Activated CD4-positive, alpha-beta T cell treated with anti-CD3 and anti-CD28 coated beads, Interleukin-2, amount 50 U/mL, for 24 hours (primary cell): ENCODE results near the gene LILRA1.
"Not testable (repeated sequence)": the region's sequence is repeated elsewhere in the genome, so short reads cannot be mapped to it uniquely, and the experiment has no call there.

Experiments
- DNase-seq, 2 donors: peaks; one replicate each; pipeline ENCODE4 v3.0.0-alpha.2; 2020; ENCODE audit warnings: low read depth in 1 of 2, low spot score in 1 of 2

The LILRA1 gene

DNA sequence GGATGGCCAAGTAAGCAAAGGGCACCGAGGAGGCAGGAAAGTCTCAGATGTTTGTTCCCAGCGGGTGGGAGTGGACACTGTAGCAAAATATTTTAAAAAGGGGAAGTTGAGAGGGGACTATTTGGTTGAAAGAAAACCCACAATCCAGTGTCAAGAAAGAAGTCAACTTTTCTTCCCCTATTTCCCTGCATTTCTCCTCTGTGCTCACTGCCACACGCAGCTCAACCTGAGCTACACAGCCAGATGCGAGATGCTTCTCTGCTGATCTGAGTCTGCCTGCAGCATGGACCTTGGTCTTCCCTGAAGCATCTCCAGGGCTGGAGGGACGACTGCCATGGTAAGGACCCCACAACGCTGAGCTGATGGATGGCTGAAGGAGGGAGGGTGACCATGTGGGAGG lies at the start of gene LILRA1:
TSS of gene LILRA1 (plus strand) at position 188 of the 400 bp plus-strand sequence. CDS start 613 bp downstream, outside the sequence.
- DNase-seq = not testable (repeated sequence)

DNA sequence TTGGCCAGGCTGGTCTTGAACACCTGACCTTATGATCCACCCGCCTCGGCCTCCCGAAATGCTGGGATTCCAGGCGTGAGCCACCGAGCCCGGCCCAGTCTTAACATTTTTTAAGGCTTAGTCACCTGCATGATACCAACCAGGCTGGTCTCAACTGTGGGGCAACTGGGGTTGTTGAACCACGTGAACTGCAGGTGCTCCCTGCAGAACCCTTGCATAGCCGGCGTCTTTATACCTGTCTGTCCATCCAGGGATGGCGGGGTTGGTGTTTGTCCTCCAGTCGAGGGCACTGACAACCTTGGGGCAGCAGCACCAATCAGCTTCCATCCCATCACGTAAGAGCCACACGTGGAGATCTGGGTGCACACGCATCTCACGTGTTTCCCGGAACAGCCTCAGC lies 44.6 kb upstream of the LILRA1 start:
- no peak for DNase-seq

- no peak for DNase-seq
Measured at GRCh38 chr19:54549224-54549623, 44.2 kb upstream of the LILRA1 start.

DNA sequence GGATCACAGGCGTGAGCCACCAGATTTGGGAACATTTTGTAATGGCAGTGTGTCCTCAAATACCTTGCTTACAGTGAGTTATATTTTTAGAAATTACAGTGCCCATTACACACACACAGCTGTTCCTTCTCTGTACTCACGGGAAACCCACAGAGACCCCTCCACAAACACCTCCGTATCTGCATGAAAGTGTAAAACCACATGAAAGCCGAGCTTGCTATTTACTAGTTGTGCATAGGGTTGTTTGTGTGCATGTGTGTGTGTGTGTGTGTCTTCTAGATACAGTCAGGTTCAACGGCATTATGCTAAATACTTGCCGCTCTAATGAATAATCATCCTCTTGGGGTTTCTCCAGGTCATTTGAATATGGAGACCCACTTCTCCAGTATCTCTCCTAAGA lies 42.1 kb upstream of the LILRA1 start:
- peak in 1 of 2 donors; percentile 4 for DNase-seq

DNA sequence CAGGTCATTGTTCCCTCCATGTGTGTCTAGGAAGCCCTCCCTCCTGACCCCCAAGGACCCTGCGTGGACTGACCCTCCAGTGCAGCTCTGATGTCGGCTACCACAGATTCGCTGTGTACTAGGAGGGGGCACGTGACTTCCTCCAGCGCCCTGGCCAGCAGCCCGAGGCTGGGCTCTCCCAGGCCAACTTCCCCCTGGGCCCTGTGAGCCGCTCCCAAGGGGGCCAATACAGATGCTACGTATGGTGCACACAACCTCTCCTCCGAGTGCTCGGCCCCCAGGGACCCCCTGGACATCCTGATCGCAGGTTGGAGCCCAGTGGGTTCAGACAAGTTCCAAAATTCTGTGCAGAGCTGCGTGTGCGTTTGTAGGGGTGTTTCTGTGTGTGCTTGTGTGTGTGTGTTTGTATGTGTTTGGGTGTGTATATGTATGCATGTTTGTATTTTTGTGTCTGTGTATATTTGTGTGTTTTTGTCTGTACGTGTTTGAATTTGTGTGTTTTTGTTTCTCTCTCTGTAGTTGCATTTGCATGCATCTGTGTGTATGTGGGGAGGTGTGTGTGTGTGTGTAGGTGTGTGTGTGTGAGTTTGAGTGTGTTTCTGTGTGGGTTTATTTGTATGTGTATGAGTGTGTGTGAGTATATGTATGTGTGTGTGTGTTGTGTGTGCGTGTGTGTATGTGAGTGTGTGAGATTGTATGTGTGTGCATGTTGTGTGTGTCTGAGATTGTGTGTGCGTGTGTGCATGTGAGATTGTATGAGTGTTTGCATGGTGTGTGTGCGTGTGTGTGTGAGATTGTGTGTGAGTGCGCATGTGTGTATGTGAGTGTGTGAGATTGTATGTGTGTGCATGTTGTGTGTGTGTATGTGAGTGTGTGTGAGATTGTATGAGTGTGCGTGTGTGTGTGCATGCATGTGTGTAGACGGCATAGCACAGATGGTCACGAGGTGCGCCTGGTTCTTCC lies 41.2 kb upstream of the LILRA1 start:
- DNase-seq = no peak

DNA sequence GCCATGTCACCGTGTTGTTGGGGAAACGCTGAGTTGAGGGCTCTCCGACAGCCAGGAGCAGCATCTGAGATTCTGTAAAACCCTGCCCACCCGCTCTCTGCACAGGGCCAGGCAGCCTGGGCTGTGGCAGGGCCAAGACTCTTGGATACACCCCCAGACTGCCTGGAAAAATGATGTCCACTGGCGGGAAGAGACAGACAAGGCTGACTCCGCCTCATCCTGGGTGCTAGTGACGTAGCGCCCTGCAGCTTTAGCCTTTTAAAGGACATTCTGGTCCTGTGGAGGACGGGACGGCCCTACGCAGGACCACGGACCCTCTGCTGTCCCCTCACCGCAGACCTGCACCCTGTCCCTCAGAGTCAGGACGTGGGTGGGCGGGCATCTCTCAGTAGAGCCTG lies 40.5 kb upstream of the LILRA1 start:
- DNase-seq = no peak

DNA sequence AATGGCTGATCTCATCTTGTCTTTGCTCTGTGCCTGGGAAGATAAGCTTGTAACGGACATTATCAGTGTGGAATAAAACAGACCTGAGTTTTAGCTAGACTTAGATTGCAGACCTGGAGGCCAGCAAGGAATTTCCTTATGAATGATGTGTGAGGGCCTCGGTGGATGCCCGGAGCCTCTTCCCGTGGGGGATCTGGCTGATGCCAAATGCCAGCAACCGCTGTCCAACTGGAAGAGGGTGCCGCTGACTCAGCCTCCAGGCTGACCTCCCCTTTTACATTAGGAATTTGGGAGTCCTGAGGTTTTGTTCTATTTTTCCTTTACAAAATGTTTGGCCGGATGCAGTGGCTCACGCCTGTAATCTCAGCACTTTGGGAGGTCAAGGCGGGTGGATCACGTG lies 39.4 kb upstream of the LILRA1 start:
- no peak for DNase-seq

DNA sequence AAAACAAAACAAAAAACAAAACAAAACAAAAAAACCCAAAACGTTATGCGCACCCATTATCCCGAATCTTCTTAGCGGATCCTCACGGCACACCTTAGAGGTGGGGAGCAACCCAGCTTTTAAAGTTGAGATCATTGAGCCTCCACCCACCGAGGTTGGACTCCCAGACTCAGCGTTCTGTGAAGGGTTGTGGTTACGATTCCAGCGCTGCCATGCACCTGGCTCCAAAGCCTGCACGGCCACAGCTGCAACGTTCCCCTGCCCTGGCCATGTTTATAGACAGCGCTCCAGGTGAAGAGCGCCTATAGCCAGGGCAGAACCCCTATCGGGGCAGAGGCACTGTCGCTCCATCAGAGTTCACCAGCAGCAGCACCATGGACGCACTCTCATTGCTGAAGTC lies 38.5 kb upstream of the LILRA1 start:
- DNase-seq = no peak

DNA sequence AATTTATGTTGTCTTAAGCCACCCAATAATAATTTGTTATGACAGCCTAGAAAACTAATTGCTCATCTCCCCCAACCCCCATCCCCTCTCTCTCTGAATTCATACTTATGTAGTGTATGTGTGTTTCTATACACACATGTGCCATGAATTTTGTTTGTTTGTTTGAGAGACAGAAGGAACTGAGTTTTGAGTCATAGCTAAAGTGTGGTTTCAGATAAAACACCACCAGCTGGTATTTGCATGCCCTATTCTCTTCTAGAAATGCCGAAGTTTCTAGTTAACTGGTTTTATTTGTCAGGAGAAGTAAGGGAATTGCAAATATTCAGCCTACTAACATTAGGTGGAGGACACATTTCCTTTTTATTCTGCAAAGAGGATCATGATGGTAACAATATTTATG lies 37.2 kb upstream of the LILRA1 start:
- DNase-seq = no peak

- DNase-seq = no peak
Measured at GRCh38 chr19:54558339-54558738, 35.1 kb upstream of the LILRA1 start.

DNA sequence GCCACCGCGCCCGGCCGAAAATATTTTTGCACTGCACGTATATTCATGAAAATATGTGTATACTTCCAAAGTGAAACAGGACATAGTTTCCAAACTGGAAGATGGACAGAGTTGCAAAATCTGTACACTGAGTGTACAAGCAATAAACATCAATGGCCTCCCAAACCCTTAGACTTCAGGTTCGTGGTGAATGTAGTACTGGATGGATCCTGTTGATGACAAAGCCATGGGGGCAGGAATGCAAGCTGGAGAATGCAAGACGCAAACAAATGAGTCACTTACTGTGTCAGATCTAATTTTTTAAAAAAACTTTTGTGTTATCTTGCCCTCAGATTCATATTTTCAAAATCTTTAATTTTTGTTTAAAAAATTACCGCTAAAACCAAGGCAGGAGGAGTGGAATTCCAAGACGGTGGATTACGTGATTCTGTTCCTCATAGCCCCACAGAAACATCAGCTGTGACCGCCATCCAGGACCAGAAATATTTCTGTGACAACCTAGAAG lies 32.5 kb upstream of the LILRA1 start:
- no peak for DNase-seq

DNA sequence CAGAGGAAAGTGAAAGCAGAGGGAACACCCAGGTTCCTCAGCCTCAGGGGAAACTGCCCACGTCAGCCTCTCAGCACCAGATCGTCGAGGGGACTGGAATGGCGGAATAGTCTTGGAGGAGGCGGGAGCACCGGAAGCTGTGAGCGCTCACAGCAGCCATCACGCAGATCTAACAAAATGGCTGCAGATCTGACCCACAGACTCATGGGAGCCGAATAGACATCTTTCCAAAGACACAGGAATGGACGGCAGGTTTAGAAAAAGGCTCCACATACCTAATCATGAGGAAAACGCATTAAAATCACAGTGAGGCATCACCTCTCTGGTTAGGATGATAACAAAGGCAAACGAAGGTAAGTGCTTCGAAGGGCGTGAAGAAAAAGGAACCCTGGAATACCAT lies 31.6 kb upstream of the LILRA1 start:
- DNase-seq = no peak

- DNase-seq = not testable (repeated sequence)
Measured at GRCh38 chr19:54563206-54563605, 30.2 kb upstream of the LILRA1 start.

GRCh38 chr19:54570316-54570715 lies 23.1 kb upstream of the LILRA1 start:
- no peak for DNase-seq

DNA sequence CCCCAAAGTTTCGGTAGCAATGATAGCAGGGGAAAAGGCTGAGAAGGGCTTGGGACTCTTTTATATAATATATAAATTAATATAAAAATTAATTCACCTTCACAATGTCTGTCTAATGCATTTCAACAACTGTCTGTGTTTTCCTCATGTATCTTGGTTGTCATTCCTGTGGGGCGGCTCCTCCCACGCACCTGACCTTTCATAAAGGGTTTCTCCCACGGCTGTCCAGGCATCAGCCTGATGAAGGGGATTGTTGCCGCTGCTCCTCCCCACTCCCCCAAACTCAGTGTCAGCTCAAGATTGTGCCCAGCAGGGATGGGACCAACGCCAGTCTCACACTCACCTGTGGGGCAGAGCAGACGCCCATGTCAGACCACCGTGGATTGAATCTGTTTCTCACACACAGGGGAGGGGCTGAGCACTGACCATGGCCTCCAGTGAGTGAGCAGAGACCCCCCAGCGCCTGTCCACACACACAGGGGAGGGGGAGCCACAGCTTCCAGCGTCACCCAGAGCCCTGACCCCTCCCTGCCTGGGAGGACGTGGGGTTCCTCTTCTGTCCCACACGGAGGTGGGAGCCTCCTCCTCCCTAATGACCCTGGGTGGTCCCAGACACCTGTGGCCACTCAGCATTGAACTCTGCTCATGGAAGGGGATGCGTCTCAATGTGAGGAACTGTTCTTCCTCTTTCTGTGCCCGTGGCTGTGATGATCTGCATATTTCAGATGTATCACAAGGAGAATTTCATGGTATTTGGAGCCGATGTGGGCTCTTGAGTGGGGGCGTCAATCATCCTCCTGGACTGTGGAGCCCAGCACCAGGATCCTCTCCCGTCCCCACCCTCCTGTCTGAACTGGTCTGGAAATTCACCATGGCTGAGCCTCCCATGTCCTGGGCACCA lies 21.5 kb upstream of the LILRA1 start:
- not testable (repeated sequence) for DNase-seq

DNA sequence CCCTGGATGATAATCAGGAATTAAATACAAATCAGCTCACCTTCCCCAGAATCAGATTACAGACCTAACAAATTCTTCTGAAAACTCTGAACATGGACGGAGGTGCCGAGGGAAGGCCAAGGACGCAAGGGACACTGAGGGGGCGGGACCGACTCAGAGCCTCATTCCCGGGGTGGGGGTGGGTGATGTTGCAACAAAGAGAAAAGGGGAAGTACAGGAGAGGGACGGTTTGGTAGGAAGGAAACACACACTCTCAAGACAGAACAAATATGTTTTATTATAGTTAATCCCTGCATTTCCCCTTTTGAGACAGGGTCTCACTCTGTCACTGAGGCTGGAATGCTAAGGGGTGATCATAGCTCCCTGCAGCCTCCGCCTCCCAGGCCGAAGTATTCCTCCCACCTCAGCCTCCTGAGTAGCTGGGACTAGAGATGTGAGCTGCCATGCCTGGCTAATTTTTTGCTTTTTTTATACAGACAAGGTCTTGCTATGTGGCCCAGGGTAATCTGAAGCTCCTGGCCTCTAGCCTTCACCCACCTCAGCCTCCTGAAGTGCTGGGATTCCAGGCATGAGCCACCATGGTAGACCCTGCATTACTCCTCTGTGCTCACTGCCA lies 20.6 kb upstream of the LILRA1 start:
- no peak for DNase-seq

- no peak for DNase-seq
Measured at GRCh38 chr19:54573330-54573872, 20.0 kb upstream of the LILRA1 start, which contains the start of gene LILRA2. LILRA2 (plus strand) TSS chr19:54573790; CDS start chr19:54573879, 89 bp downstream.

DNA sequence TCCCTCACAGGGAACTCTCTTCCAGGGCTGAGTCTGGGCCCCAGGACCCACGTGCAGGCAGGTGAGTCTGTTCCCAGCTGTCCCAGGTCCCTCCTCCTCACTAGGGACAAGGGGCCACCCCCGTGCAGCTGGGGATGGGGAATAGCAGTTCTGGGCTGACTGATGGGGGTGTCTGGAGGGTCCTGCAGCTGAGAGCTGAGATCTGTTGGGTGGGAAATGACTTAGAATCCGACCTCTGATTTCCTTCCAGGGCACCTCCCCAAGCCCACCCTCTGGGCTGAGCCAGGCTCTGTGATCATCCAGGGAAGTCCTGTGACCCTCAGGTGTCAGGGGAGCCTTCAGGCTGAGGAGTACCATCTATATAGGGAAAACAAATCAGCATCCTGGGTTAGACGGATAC lies 19.4 kb upstream of the LILRA1 start:
- no peak for DNase-seq

- DNase-seq = no peak
Measured at GRCh38 chr19:54574527-54575056, 18.8 kb upstream of the LILRA1 start.

DNA sequence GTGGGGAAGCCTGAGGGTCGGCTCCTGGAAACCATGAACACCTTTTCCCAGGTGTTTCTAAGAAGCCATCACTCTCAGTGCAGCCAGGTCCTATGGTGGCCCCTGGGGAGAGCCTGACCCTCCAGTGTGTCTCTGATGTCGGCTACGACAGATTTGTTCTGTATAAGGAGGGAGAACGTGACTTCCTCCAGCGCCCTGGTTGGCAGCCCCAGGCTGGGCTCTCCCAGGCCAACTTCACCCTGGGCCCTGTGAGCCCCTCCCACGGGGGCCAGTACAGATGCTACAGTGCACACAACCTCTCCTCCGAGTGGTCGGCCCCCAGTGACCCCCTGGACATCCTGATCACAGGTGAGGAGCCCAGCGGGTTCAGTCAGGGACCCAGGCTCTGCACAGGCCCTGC lies 18.2 kb upstream of the LILRA1 start:
- not testable (repeated sequence) for DNase-seq
